Choroid plexus epithelial cell (primary cell): ENCODE measurements around the gene BCL6B.

Experiments
- DNase-seq: peaks from one replicate; pipeline ENCODE4 v3.0.0-alpha.2; 2010; ENCODE audit warnings: low read depth
- H3K4me3 ChIP-seq: 2 replicates; pipeline ENCODE4 v1.5.1; 2011; ENCODE audit warnings: low read depth, mild to moderate bottlenecking, control low read depth, low read length, moderate library complexity
- CTCF ChIP-seq: conservative IDR thresholded peaks from 2 replicates; pipeline ENCODE4 v1.5.1; 2011; ENCODE audit warnings: low read depth, mild to moderate bottlenecking, control low read depth, inconsistent platforms, low read length, moderate library complexity

The BCL6B gene

DNA sequence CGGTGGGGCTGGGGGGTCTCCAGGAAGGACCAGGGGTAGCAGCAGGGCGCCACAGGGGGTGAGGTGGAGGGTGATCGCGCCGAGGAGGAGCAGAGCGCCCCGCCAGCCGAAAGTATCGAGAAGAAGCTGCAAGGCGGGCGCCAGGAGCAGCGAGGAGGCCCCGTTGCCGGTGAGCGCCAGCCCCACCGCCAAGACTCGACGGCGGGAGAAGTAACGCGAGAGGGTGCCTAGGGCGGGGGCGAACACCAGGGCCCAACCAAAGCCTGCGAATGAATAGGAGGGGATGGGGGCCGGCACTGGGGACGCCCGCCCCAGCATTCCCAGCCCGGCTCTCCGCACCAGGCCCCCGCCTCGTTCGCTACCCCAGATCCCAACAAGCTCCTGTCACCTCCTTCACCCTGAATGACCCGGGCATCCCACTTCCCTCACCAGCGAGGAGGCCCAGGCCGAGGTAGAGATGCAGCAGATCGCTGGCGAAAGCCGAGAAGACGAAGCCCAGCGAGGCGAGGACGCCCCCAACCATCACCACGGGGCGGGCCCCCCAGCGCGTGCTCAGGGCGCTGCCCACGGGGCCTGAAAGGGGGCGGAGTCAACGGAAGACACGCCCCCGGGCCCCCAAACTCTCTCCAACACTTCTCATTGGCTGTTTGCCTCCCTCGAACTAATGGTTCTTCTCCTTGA lies 19.8 kb downstream of the BCL6B start:
- peak; percentile 40 for DNase-seq
- H3K4me3 ChIP-seq: peak overlapping the region; percentile 53
- TF ChIP-seq CTCF: no peak

- peak overlapping the region; percentile 53 for H3K4me3 ChIP-seq
- TF ChIP-seq CTCF: no peak
- DNase-seq: no peak
These were observed 20.3 kb downstream of the BCL6B start for GRCh38 chr17:7043182-7043496.

- DNase-seq: peak; percentile 84
- TF ChIP-seq CTCF: no peak
- H3K4me3 ChIP-seq: peak within 1 kb of the TSS; percentile 53
These were observed 20.8 kb downstream of the BCL6B start, which contains the start of gene SLC16A11 for GRCh38 chr17:7043497-7044198. Gene SLC16A11, minus strand, starts transcription at chr17:7044092. Its CDS starts 579 bp downstream, at chr17:7043513.

DNA sequence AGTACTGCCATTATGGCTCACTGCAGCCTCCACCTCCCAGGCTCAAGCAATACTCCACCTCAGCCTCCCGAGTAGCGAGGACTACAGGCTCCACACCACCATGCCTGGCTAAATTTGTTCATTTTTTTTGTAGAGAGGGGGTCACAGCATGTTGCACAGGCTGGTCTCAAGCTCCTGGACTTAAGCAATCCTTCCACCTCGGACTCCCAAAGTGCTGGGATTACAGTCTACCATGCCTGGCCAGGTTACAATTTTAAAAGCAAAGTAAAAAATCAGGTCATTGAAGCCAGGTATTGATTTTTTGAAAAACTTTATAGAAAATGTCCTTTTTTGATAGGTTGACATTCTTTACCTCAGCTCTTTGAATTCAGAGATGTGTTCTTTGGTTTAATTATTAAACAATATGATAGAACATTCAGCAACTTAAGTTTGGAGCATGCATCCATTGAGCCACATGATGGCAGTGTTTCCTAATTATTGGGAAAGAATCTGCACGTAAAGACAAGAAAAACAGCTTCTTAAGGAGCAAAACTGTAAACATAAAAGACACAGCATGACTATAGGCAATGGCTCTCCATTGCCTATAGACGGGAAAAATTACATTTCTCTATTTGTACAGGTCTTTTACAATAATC lies 22.8 kb downstream of the BCL6B start:
- TF ChIP-seq CTCF: peak; percentile 70
- no peak overlapping the region for H3K4me3 ChIP-seq
- peak; percentile 92 for DNase-seq

- no peak for TF ChIP-seq CTCF
- H3K4me3 ChIP-seq: peak overlapping the region; percentile 36
- DNase-seq: peak; percentile 36
These were observed 23.4 kb downstream of the BCL6B start for GRCh38 chr17:7046127-7046724.

DNA sequence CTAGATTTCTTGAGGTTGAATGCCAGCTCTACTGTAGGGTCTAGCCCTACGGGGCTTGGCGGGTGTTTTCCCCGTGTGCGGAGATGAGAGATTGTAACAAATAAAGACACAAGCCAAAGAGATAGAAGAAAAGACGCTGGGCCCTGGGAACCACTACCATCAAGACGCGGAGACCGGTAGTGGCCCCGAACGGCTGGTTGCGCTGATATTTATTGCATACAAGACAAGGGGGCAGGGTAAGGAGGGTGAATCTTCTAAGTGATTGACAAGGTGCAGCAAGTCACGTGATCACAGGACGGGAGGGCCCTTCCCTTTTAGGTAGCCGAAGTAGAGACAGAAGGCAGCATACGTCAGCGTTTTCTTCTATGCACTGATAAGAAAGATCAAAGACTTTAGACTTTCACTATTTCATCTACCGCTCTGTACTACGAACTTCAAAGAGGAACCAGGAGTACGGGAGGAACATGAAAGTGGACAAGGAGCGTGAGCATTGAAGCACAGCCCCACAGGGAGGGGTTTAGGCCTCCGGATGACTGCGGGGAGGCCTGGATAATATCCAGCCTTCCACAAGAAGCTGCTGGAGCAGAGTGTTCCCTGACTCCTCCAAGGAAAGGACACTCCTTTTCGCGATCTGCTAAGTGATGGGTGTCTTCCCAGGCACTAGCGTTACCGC lies 24.0 kb downstream of the BCL6B start:
- peak; percentile 45 for DNase-seq
- H3K4me3 ChIP-seq: peak overlapping the region; percentile 36

DNA sequence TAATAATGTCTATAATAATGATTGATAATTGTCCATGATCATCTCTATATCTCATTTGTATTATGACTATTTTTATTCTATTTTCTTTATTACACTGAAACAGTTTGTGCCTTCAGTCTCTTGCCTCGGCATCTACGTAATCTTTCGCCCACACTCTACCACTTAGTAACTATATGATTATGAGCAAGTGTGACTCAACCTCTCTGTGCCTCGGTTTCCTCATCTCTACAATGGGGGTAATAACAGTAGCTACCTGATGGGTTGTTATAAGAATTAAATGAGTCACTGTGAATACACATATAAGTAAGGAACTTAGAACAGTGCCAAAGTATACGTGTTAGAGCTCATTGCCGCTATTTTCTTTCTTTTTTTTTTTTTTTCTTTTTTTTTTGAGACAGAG lies 24.7 kb downstream of the BCL6B start:
- TF ChIP-seq CTCF: no peak
- no peak overlapping the region for H3K4me3 ChIP-seq
- no peak for DNase-seq
